ENCODE measurements around the gene NOTUM. TPM values are rescaled to one million over a fixed set of nuclear protein-coding genes. Genes with fewer than 3 reads are reported as not detected.

The NOTUM gene
- total and polyA plus RNA-seq, 2 of the 4 experiments (the other 2 are of a cell fraction) = 0.05 TPM; not detected in 1

DNA sequence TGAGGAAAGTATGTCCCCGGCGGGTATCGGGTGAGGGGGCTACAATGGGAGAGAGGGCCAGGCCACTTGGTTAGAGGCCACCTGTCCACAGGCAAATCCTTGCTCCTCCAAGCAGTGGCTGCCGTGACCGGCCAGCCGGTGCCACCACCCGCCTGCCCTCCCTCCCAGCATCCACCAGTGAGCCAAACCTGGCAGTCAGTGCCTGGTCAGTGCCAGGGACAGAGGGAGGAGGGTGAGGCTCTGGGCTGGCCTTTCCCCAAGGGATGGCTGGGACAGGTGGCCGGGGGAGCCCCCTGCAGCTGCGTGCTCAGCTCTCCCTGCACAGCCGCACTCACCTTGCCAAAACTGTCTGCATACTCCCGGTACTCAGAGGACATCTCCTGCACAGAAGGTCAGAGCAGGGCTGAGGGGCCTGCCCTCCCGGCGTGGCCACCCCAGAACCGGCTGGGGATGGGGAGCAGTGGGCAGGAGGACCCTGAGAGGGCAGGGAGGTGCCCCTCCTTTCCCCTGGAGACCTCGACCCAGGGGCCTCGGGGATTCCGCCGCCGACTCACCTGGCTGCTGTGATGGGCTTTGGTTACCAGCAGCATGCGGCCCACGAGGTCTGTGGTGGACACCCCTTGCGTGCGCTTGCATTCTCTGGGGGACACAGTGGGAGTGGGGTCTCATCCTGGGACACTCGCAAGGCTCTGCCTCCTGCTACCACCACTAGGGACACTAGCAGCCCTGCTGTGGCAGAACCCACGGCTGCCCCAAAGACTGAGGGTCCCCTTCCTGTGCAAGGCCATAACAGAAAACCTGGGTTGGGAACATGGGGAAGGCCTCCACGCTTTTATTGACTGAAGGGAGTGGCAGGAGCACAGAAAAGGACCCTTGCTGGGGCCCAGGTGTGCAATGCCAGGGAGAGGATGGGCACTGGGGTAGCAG, 53.5 kb downstream of the NOTUM start:
- Histone ChIP-seq H3K27me3 (ENCODE audit: control insufficient read depth, insufficient read depth, low read length) (no peaks in the 10 kb centered on the region), H3K9me3 (ENCODE audit: control insufficient read depth, insufficient read depth, low read length) (no peaks in the 10 kb centered on the region), H4K20me1 (ENCODE audit: insufficient read depth, low read length) (peaks cover 14% of the 10 kb centered on the region), H3K4me2 (ENCODE audit: low read depth, low read length) (no peak overlapping the region), H3K18ac (ENCODE audit: low read depth, low read length) (no peak overlapping the region), H2AK9ac (replicated peaks; ENCODE audit: low read depth, low read length, poor library complexity) (no peak overlapping the region), H3K4ac (ENCODE audit: low read depth, low read length) (no peak overlapping the region), H3K79me1 (ENCODE audit: low read depth in 1 of 2, low read length in 2 of 2) (peaks cover 0 to 15% of the 10 kb centered on the region in 2 experiments; a peak in 2 of 4 replicates), H3K9ac (ENCODE audit: low read depth, low read length) (no peak overlapping the region), H3K36me3 (ENCODE audit: control insufficient read depth, insufficient read depth, low read length) (peaks cover 20% of the 10 kb centered on the region; the same call in 1 of the 2 replicates), H3K9me1 (ENCODE audit: insufficient read depth, low read length) (0 out of 2 replicates have a peak, but pooled peaks cover 4% of the 10 kb centered on the region), H2BK5ac (ENCODE audit: low read depth, low read length, poor library complexity, severe bottlenecking) (no peak overlapping the region), H3K27ac (ENCODE audit: insufficient read depth, low read length) (no peak overlapping the region), H2AFZ (replicated peaks; ENCODE audit: low read length, poor library complexity) (no peak overlapping the region), H3K4me3 (ENCODE audit: insufficient read depth, low read depth, low read length) (no peak overlapping the region), H3K23ac (ENCODE audit: low read depth, low read length) (no peak overlapping the region), H4K91ac (ENCODE audit: insufficient read depth, low read depth, low read length) (no peak overlapping the region), H3K4me1 (ENCODE audit: control insufficient read depth, insufficient read depth, low read length) (peaks cover 5% of the 10 kb centered on the region), H2AK5ac (ENCODE audit: low read depth, low read length) (no peak overlapping the region), H2BK15ac (ENCODE audit: low read depth, low read length) (no peak overlapping the region), H2BK120ac (ENCODE audit: low read depth, low read length) (no peak overlapping the region), H2BK20ac (ENCODE audit: low read depth, low read length) (no peak overlapping the region), H3K56ac (ENCODE audit: extremely low read depth, insufficient read depth, low read length) (no peak overlapping the region), H4K8ac (ENCODE audit: low read depth in 2 of 2, low read length in 2 of 2) (no peak overlapping the region), H4K5ac (ENCODE audit: low read depth, low read length) (no peak overlapping the region), H3K14ac (replicated peaks; ENCODE audit: low read depth, low read length) (no peak overlapping the region)
- in situ Hi-C loops (cut with MboI; ENCODE audit: low sequenced_read_pairs) (no loop called here), dilution Hi-C loops (cut with HindIII; ENCODE audit: low sequenced_read_pairs, unreplicated experiment) (no loop called here), intact Hi-C loops (cut with micrococcal nuclease) (no loop called here)
- 97% methylated on average over 4 of the region's 26 CpGs; no CpG with 5 or more reads in 1 of the 2 experiments for whole genome bisulfite sequencing, 2 experiments (ENCODE audit: extremely low coverage in 2 of 2, insufficient read length in 1 of 2)
- no peak for TF ChIP-seq RCOR1 (IDR thresholded peaks at IDR 0.05; ENCODE audit: insufficient replicate concordance, low read length)
- TF ChIP-seq MXI1 (IDR thresholded peaks at IDR 0.05; ENCODE audit: borderline replicate concordance, low read depth, low read length) = no peak
- TF ChIP-seq, protein P1, sequence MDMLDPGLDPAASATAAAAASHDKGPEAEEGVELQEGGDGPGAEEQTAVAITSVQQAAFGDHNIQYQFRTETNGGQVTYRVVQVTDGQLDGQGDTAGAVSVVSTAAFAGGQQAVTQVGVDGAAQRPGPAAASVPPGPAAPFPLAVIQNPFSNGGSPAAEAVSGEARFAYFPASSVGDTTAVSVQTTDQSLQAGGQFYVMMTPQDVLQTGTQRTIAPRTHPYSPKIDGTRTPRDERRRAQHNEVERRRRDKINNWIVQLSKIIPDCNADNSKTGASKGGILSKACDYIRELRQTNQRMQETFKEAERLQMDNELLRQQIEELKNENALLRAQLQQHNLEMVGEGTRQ (IDR thresholded peaks at IDR 0.05; ENCODE audit: low read depth, low read length) = no peak
- TF ChIP-seq CHD1 (IDR thresholded peaks at IDR 0.05; ENCODE audit: low read depth, low read length) = no peak
- no peak for TF ChIP-seq RFX5 (IDR thresholded peaks at IDR 0.05; ENCODE audit: low read depth, low read length)
- TF ChIP-seq RAD21 (IDR thresholded peaks at IDR 0.05; ENCODE audit: low read length) = no peak
- TF ChIP-seq MAZ (IDR thresholded peaks at IDR 0.05; ENCODE audit: borderline replicate concordance, low read depth, low read length) = no peak
- TF ChIP-seq MAFK (IDR thresholded peaks at IDR 0.05; ENCODE audit: low read depth, low read length) = no peak
- TF ChIP-seq, protein P2, sequence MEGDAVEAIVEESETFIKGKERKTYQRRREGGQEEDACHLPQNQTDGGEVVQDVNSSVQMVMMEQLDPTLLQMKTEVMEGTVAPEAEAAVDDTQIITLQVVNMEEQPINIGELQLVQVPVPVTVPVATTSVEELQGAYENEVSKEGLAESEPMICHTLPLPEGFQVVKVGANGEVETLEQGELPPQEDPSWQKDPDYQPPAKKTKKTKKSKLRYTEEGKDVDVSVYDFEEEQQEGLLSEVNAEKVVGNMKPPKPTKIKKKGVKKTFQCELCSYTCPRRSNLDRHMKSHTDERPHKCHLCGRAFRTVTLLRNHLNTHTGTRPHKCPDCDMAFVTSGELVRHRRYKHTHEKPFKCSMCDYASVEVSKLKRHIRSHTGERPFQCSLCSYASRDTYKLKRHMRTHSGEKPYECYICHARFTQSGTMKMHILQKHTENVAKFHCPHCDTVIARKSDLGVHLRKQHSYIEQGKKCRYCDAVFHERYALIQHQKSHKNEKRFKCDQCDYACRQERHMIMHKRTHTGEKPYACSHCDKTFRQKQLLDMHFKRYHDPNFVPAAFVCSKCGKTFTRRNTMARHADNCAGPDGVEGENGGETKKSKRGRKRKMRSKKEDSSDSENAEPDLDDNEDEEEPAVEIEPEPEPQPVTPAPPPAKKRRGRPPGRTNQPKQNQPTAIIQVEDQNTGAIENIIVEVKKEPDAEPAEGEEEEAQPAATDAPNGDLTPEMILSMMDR (conservative IDR thresholded peaks at IDR 0.05; ENCODE audit: low read depth, low read length) = no peak
- TF ChIP-seq FOS (IDR thresholded peaks at IDR 0.05; ENCODE audit: low read depth, low read length) = no peak
- no peak for TF ChIP-seq CEBPB (IDR thresholded peaks at IDR 0.05; ENCODE audit: low read depth, low read length)
- no peak for TF ChIP-seq NFE2L2 (IDR thresholded peaks at IDR 0.05; ENCODE audit: low read depth, low read length)
- TF ChIP-seq POLR2A (IDR thresholded peaks at IDR 0.05; ENCODE audit: low read depth, low read length) = no peak
- ATAC-seq (ENCODE audit: low read depth) (no peak), DNase-seq (no peak)
- BruUV-seq (replicated peaks) = no TSS peak
- CTCF ChIA-PET = no interaction called here
- POLR2A ChIA-PET (ENCODE audit: unreplicated experiment) = no interaction called here
